HG02840 (cell line): ENCODE results near the gene NDUFV1.
"Not testable (repeated sequence)": the region's sequence is repeated elsewhere in the genome, so short reads cannot be mapped to it uniquely, and the experiment has no call there.

Experiments used
- ATAC-seq: cut with Tn5 transposase; IDR thresholded peaks from one replicate; pipeline ENCODE4 v1.9.1; 2021; ENCODE audit warnings: mild to moderate bottlenecking, moderate library complexity, moderate number of reproducible peaks; ENCODE audit not compliant: unreplicated experiment, low FRiP score

The NDUFV1 gene

GRCh38 chr11:67608486-67608885, 1.8 kb downstream of the NDUFV1 start:
- no peak for ATAC-seq

GRCh38 chr11:67609316-67609715, 2.6 kb downstream of the NDUFV1 start:
- ATAC-seq = no peak

- no peak for ATAC-seq
Measured at GRCh38 chr11:67610302-67610868, 3.6 kb downstream of the NDUFV1 start.

- no peak for ATAC-seq
Measured at GRCh38 chr11:67611165-67611564, 4.4 kb downstream of the NDUFV1 start.

- ATAC-seq = no peak
Measured at GRCh38 chr11:67611704-67612587, 5.2 kb downstream of the NDUFV1 start.

- ATAC-seq = no peak
Measured at GRCh38 chr11:67612751-67613150, 6.0 kb downstream of the NDUFV1 start.

GRCh38 chr11:67613313-67613959, 6.7 kb downstream of the NDUFV1 start:
- no peak for ATAC-seq

GRCh38 chr11:67613960-67614715, 7.4 kb downstream of the NDUFV1 start:
- ATAC-seq = peak; percentile 62

GRCh38 chr11:67614730-67615714, 8.3 kb downstream of the NDUFV1 start:
- ATAC-seq = no peak

GRCh38 chr11:67615728-67616430, 9.1 kb downstream of the NDUFV1 start:
- no peak for ATAC-seq

GRCh38 chr11:67616431-67617242, 9.9 kb downstream of the NDUFV1 start:
- ATAC-seq = no peak

- no peak for ATAC-seq
Measured at GRCh38 chr11:67617243-67617953, 10.7 kb downstream of the NDUFV1 start.

- not testable (repeated sequence) for ATAC-seq
Measured at GRCh38 chr11:67618901-67619659, 12.3 kb downstream of the NDUFV1 start.

- ATAC-seq = not testable (repeated sequence)
Measured at GRCh38 chr11:67619683-67620618, 13.2 kb downstream of the NDUFV1 start.

GRCh38 chr11:67620621-67621020, 13.9 kb downstream of the NDUFV1 start:
- not testable (repeated sequence) for ATAC-seq

GRCh38 chr11:67621928-67622327, 15.2 kb downstream of the NDUFV1 start:
- ATAC-seq = not testable (repeated sequence)
